MM.1S (cell line): Measurements from ENCODE around the gene GATB.

ENCODE experiments used
- EZH2phosphoT487 ChIP-seq: fragments of 300-600 bp; sonication (generic); IDR thresholded peaks from 2 replicates; pipeline ENCODE4 v1.6.1; 2018; ENCODE audit warnings: antibody characterized with exemption, low read length
- TF ChIP-seq, protein P1 (sequence below): fragments of 300-600 bp; sonication (generic); IDR thresholded peaks from 2 replicates; pipeline ENCODE4 v1.5.1; 2016; ENCODE audit warnings: antibody characterized with exemption, low read length, mixed read lengths

DNA sequence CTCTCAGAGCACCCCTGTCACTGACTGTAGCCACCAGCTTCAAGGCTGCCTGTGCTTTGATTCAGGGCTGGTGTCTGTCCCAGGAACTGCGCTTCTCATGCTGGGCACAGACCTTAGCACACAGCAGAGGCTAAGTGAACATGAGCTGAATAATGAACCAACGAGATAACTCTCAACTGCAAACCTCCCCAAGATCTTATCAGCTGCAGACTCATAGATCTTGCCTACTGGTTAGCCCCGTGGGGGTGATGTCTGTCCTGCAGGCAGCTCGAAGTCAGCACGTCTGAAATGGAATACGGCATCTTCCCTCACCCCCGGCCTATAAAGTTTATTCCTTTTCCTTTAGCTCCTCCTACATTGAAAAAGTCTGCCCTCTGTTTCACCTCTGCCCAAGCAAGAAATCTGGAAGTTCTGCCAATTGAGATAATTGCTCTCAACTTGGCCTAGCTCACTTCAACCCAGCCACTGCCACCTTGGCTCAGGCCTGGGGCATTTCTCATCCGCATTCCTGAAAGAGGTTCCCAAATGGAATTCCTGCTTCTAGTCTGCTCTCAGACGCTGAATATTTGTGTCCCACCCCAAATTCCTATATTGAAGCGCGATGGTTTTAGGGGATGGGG is 73.7 kb downstream of the GATB start:
- TF ChIP-seq EZH2phosphoT487, result no peak
- TF ChIP-seq, protein P1, sequence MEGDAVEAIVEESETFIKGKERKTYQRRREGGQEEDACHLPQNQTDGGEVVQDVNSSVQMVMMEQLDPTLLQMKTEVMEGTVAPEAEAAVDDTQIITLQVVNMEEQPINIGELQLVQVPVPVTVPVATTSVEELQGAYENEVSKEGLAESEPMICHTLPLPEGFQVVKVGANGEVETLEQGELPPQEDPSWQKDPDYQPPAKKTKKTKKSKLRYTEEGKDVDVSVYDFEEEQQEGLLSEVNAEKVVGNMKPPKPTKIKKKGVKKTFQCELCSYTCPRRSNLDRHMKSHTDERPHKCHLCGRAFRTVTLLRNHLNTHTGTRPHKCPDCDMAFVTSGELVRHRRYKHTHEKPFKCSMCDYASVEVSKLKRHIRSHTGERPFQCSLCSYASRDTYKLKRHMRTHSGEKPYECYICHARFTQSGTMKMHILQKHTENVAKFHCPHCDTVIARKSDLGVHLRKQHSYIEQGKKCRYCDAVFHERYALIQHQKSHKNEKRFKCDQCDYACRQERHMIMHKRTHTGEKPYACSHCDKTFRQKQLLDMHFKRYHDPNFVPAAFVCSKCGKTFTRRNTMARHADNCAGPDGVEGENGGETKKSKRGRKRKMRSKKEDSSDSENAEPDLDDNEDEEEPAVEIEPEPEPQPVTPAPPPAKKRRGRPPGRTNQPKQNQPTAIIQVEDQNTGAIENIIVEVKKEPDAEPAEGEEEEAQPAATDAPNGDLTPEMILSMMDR, result no peak
